Uterus (tissue), 2 donors: ENCODE data around the gene SPI1.

Experiments used
- POLR2A ChIP-seq, 2 donors: fragments of 450-650 bp; IDR thresholded peaks; one replicate each; pipeline ENCODE4 v1.6.1; 2016; ENCODE audit warnings: antibody characterized with exemption in 2 of 2, mild to moderate bottlenecking in 1 of 2, moderate library complexity in 1 of 2
- TF ChIP-seq, protein P1 (sequence below), 4 experiments: fragments of 200-600 bp in 2 of 4; fragments of 450-650 bp in 2 of 4; sonication (generic) in 2 of 4; IDR thresholded peaks; one replicate each; pipeline ENCODE4 v1.5.1; 2016 to 2019; ENCODE audit warnings: antibody characterized with exemption in 4 of 4, mild to moderate bottlenecking in 2 of 4, moderate library complexity in 1 of 4

DNA sequence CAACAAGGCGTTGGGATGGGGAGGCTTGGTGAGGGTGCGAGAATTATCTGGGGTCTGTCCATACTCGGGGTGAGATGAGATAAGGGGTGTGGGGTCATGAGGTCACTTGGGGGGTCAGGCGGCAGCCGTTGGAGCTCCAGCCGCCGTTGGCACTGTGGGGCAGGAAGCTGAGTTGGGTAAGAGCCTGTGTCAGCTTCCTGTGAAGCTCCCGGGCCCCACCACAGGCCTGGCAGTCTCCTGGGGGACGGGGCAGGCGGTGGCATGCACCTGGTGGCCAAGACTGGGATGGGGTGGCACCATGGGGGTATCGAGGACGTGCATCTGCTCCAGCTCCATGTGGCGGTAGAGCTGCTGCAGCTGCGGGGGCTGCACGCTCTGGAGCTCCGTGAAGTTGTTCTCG is 18.8 kb downstream of the SPI1 start:
- TF ChIP-seq, protein P1, sequence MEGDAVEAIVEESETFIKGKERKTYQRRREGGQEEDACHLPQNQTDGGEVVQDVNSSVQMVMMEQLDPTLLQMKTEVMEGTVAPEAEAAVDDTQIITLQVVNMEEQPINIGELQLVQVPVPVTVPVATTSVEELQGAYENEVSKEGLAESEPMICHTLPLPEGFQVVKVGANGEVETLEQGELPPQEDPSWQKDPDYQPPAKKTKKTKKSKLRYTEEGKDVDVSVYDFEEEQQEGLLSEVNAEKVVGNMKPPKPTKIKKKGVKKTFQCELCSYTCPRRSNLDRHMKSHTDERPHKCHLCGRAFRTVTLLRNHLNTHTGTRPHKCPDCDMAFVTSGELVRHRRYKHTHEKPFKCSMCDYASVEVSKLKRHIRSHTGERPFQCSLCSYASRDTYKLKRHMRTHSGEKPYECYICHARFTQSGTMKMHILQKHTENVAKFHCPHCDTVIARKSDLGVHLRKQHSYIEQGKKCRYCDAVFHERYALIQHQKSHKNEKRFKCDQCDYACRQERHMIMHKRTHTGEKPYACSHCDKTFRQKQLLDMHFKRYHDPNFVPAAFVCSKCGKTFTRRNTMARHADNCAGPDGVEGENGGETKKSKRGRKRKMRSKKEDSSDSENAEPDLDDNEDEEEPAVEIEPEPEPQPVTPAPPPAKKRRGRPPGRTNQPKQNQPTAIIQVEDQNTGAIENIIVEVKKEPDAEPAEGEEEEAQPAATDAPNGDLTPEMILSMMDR (IDR thresholded peaks at IDR 0.05), result no peak
- no peak for TF ChIP-seq POLR2A (IDR thresholded peaks at IDR 0.05)
